ENCODE data around the gene COPS7B.

DNA sequence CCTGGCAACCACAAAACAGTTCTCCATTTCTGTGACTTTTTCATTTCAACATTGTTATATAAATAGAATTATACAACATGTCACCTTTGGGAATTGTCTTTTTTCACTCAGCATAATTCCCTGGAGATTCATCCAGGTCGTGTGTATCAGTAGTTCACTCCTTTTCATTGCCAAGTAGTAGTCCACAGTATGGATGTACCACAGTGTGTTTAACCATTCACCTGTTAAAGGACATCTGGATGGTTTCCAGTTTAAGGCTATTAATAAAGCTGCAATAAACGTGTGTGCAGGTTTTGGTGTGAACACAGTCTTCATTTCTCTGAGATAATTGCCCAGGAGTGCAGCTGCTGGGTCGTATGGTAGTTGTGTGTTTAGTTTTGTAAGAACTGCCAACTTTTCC is 35.7 kb downstream of the COPS7B start:
- TF ChIP-seq, protein P1, sequence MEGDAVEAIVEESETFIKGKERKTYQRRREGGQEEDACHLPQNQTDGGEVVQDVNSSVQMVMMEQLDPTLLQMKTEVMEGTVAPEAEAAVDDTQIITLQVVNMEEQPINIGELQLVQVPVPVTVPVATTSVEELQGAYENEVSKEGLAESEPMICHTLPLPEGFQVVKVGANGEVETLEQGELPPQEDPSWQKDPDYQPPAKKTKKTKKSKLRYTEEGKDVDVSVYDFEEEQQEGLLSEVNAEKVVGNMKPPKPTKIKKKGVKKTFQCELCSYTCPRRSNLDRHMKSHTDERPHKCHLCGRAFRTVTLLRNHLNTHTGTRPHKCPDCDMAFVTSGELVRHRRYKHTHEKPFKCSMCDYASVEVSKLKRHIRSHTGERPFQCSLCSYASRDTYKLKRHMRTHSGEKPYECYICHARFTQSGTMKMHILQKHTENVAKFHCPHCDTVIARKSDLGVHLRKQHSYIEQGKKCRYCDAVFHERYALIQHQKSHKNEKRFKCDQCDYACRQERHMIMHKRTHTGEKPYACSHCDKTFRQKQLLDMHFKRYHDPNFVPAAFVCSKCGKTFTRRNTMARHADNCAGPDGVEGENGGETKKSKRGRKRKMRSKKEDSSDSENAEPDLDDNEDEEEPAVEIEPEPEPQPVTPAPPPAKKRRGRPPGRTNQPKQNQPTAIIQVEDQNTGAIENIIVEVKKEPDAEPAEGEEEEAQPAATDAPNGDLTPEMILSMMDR (IDR thresholded peaks at IDR 0.05): no peak
- no peak for TF ChIP-seq POLR2A (IDR thresholded peaks at IDR 0.05)
- TF ChIP-seq POLR2AphosphoS5 (IDR thresholded peaks at IDR 0.05): no peak

All from transverse colon (tissue), 4 donors.